Upper lobe of left lung (tissue), 6 donors: ENCODE data around the gene CFP. TPM values are rescaled to one million over a fixed set of nuclear protein-coding genes. Genes with fewer than 3 reads are reported as not detected.

ENCODE experiments used
- ATAC-seq, 2 donors: fragments of 200-7000 bp; cut with Tn5 transposase; one replicate each; pipeline ENCODE4 v1.9.1; 2022; ENCODE audit warnings: mild to moderate bottlenecking in 2 of 2, moderate library complexity in 2 of 2; ENCODE audit not compliant: low FRiP score in 2 of 2
- DNase-seq, 2 donors: peaks; one replicate each; pipeline ENCODE4 v3.0.0-alpha.2; 2019 to 2020
- H3K27ac ChIP-seq, 4 donors: fragments of 200-600 bp; sonication (generic); one replicate each; pipeline ENCODE4 v1.5.1; 2016 to 2019
- H3K27me3 ChIP-seq, 4 donors: fragments of 200-600 bp; sonication (generic); one replicate each; pipeline ENCODE4 v1.5.1; 2017 to 2019
- H3K36me3 ChIP-seq, 4 donors: fragments of 200-600 bp; sonication (generic); one replicate each; pipeline ENCODE4 v1.5.1; 2016 to 2019
- H3K4me1 ChIP-seq, 4 donors: fragments of 200-600 bp; sonication (generic); one replicate each; pipeline ENCODE4 v1.5.1; 2018 to 2019
- H3K4me3 ChIP-seq, 4 donors: fragments of 200-600 bp; sonication (generic); one replicate each; pipeline ENCODE4 v1.5.1; 2017 to 2019; ENCODE audit warnings: mild to moderate bottlenecking in 2 of 4, moderate library complexity in 1 of 4
- H3K9me3 ChIP-seq, 4 donors: fragments of 200-600 bp; sonication (generic); one replicate each; pipeline ENCODE4 v1.5.1; 2018 to 2019
- CTCF ChIP-seq, 6 experiments: fragments of 450-650 bp in 4 of 6; fragments of 200-600 bp in 2 of 6; sonication (generic) in 2 of 6; IDR thresholded peaks; one replicate each; pipeline ENCODE4 v1.5.1; 2016 to 2019; ENCODE audit warnings: antibody characterized with exemption in 6 of 6
- EP300 ChIP-seq, 4 donors: sonication (generic); formaldehyde crosslinking; IDR thresholded peaks; one replicate each; pipeline ENCODE4 v1.5.1; 2017; ENCODE audit warnings: antibody characterized with exemption in 4 of 4, control low read depth in 2 of 4
- POLR2A ChIP-seq, 4 donors: fragments of 450-650 bp; IDR thresholded peaks; one replicate each; pipeline ENCODE4 v1.5.1; 2016 to 2017; ENCODE audit warnings: antibody characterized with exemption in 4 of 4, mild to moderate bottlenecking in 2 of 4
- POLR2AphosphoS5 ChIP-seq, 2 donors: sonication (generic); formaldehyde crosslinking; IDR thresholded peaks; one replicate each; pipeline ENCODE4 v1.5.1; 2017; ENCODE audit warnings: antibody characterized with exemption in 2 of 2
- WGBS, 2 donors: methylation state at CpG; one replicate each; pipeline ENCODE4 v1.1.5; 2017 to 2018; 5-methylcytosine and 5-hydroxymethylcytosine counted together
- total RNA-seq, 6 donors: library from RNA; depleted of rRNA in 4 of 6; stranded (reverse); fragments of >200 nt in 4 of 6; gene quantifications; one replicate each; pipeline versions ENCODE4 v1.1.0 to v1.2.1, GENCODE V29; 2016 to 2021
- donor health status: DM: no; HTN: no; CAD: no; lungs with moderate emphysema.
- donor health status: DM: no; HTN: yes; CAD: no; lungs with severe emphysema.

The CFP gene
- total RNA-seq, 6 donors from 2014 or later: 9.1 to 40.6 (median 14.1) TPM

GRCh38 chrX:47613082-47613481 lies 16.6 kb downstream of the CFP start:
- DNase-seq (no peak), ATAC-seq (no peak)
- TF ChIP-seq EP300 (IDR thresholded peaks at IDR 0.05) (no peak), POLR2AphosphoS5 (IDR thresholded peaks at IDR 0.05) (no peak), POLR2A (IDR thresholded peaks at IDR 0.05) (no peak), CTCF (IDR thresholded peaks at IDR 0.05) (no peak)
- Histone ChIP-seq H3K9me3 (no peaks in the 10 kb centered on the region), H3K36me3 (no peaks in the 10 kb centered on the region), H3K27ac (no peak overlapping the region), H3K4me3 (no peak overlapping the region), H3K4me1 (no peaks in the 10 kb centered on the region), H3K27me3 (no peaks in the 10 kb centered on the region)
- 87 to 98% methylated on average over 8 of the region's 8 CpGs for WGBS, 2 donors

DNA sequence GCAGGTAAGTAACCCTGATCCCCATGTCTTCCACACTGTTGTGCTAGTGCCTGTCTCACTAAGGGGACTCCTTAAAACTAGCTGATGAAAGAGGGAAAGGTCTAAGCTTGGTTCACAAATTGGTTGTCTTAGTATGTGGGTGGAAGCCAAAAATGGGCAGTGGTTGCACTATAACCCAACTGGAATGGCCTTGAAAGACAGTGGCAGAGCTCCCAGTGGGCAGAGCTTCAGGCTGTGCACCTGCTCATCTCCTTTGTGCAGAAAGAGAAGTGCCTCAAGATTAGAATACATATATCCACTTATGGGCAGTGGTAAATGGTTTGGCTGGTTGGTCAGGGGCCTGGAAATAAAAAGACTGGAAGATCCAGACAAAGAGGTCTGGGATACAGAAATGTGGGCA lies 17.3 kb downstream of the CFP start:
- TF ChIP-seq POLR2AphosphoS5 (IDR thresholded peaks at IDR 0.05) (no peak), EP300 (IDR thresholded peaks at IDR 0.05) (no peak), CTCF (IDR thresholded peaks at IDR 0.05) (no peak), POLR2A (IDR thresholded peaks at IDR 0.05) (no peak)
- no peak overlapping the region for H3K4me3 ChIP-seq
- DNase-seq: no peak
- no peaks in the 10 kb centered on the region for H3K4me1 ChIP-seq
- H3K27ac ChIP-seq: no peak overlapping the region
- ATAC-seq: no peak
- H3K9me3 ChIP-seq: no peaks in the 10 kb centered on the region
- H3K27me3 ChIP-seq: no peaks in the 10 kb centered on the region
- no peaks in the 10 kb centered on the region for H3K36me3 ChIP-seq

DNA sequence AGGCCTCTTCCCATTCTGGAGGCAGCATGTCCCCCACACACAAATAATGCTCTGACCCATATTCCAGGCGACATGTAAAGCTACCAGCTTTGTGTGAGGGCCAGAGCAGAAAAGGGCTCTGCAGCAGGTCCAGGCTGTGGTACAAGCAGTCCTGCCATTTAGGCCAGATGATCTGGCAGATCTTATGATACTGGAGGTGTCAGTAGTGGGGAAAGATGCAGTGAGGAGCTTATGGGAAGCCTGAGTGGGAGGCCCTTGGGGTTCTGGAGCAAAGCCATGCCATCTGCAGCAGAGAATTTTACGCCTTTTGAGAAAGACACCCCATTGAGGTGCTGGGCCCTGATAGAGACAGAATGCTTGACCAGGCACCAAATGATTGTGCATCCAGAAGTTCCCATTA lies 17.8 kb downstream of the CFP start:
- 80 to 92% methylated on average over 1 to 2 of the region's 2 CpGs for WGBS, 2 donors
- Histone ChIP-seq H3K27me3 (no peaks in the 10 kb centered on the region), H3K4me1 (no peaks in the 10 kb centered on the region), H3K27ac (no peak overlapping the region), H3K4me3 (no peak overlapping the region), H3K36me3 (no peaks in the 10 kb centered on the region), H3K9me3 (no peaks in the 10 kb centered on the region)
- no peak for TF ChIP-seq POLR2A (IDR thresholded peaks at IDR 0.05)
- no peak for TF ChIP-seq CTCF (IDR thresholded peaks at IDR 0.05)
- TF ChIP-seq POLR2AphosphoS5 (IDR thresholded peaks at IDR 0.05): no peak
- TF ChIP-seq EP300 (IDR thresholded peaks at IDR 0.05): no peak
- DNase-seq (no peak), ATAC-seq (no peak)

DNA sequence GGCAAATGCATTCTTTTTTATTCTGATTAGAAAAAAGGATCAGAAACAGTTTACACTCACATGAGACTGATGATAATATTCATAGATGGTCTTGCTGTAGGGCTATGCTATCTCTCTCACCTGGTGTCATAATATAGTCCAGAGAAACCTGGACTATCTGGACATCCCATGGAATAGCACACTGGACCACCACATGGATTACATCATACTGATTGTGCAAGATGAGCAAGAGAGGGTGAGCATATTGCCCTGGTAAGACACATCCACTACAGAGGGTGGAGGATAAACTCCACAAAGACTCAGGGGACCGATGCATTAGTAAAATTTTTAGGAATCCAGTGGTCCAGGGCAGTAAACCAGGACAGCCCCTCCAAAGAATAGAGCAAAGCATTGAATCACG lies 18.2 kb downstream of the CFP start:
- Histone ChIP-seq H3K27ac (no peak overlapping the region), H3K36me3 (no peaks in the 10 kb centered on the region), H3K4me1 (no peaks in the 10 kb centered on the region), H3K4me3 (no peak overlapping the region), H3K9me3 (no peaks in the 10 kb centered on the region), H3K27me3 (no peaks in the 10 kb centered on the region)
- 60 to 65% methylated on average over 1 to 2 of the region's 2 CpGs for WGBS, 2 donors
- DNase-seq: no peak
- ATAC-seq: no peak
- no peak for TF ChIP-seq POLR2AphosphoS5 (IDR thresholded peaks at IDR 0.05)
- no peak for TF ChIP-seq EP300 (IDR thresholded peaks at IDR 0.05)
- TF ChIP-seq POLR2A (IDR thresholded peaks at IDR 0.05): no peak
- no peak for TF ChIP-seq CTCF (IDR thresholded peaks at IDR 0.05)

GRCh38 chrX:47610511-47610910 lies 19.2 kb downstream of the CFP start:
- no peaks in the 10 kb centered on the region for H3K4me1 ChIP-seq
- H3K9me3 ChIP-seq: no peaks in the 10 kb centered on the region
- H3K4me3 ChIP-seq: no peak overlapping the region
- no peaks in the 10 kb centered on the region for H3K36me3 ChIP-seq
- H3K27ac ChIP-seq: no peak overlapping the region
- WGBS, 2 donors: 56 to 69% methylated on average over 4 of the region's 4 CpGs
- TF ChIP-seq POLR2A (IDR thresholded peaks at IDR 0.05) (no peak), POLR2AphosphoS5 (IDR thresholded peaks at IDR 0.05) (no peak), EP300 (IDR thresholded peaks at IDR 0.05) (no peak), CTCF (IDR thresholded peaks at IDR 0.05) (no peak)
- no peak for ATAC-seq
- DNase-seq: no peak
- H3K27me3 ChIP-seq: no peaks in the 10 kb centered on the region
